Esophagus muscularis mucosa (tissue), 4 donors: ENCODE measurements around the gene MAN1A1. TPM values are rescaled to one million over a fixed set of nuclear protein-coding genes. Genes with fewer than 3 reads are reported as not detected.

Experiments used
- DNase-seq: peaks from one replicate; pipeline ENCODE4 v3.0.0-alpha.2; 2017; ENCODE audit errors: extremely low spot score
- H3K27ac ChIP-seq, 4 donors: fragments of 200-600 bp; sonication (generic); replicated peaks in 1 of 4; 1 replicate in 3 of 4; 2 replicates in 1 of 4; pipeline ENCODE4 v1.5.1; 2016 to 2019; ENCODE audit warnings: mild to moderate bottlenecking in 1 of 4
- H3K27me3 ChIP-seq, 4 donors: fragments of 200-600 bp; sonication (generic); one replicate each; pipeline versions ENCODE4 v1.5.1 to v1.6.0; 2016 to 2019
- H3K36me3 ChIP-seq, 4 donors: fragments of 200-600 bp; sonication (generic); one replicate each; pipeline ENCODE4 v1.5.1; 2016 to 2019
- H3K4me1 ChIP-seq, 4 donors: fragments of 200-600 bp; sonication (generic); one replicate each; pipeline ENCODE4 v1.5.1; 2016 to 2019
- H3K4me3 ChIP-seq, 4 donors: fragments of 200-600 bp; sonication (generic); 1 replicate in 2 of 4; 2 replicates in 2 of 4; pipeline ENCODE4 v1.5.1; 2016 to 2019; ENCODE audit warnings: mild to moderate bottlenecking in 4 of 4, moderate library complexity in 1 of 4
- H3K9me3 ChIP-seq, 4 donors: fragments of 200-600 bp; sonication (generic); 1 replicate in 3 of 4; 2 replicates in 1 of 4; pipeline ENCODE4 v1.5.1; 2016 to 2019
- CTCF ChIP-seq, 3 experiments: fragments of 200-600 bp in 2 of 3; fragments of 450-650 bp in 1 of 3; sonication (generic) in 2 of 3; IDR thresholded peaks; one replicate each; pipeline ENCODE4 v1.5.1; 2017 to 2019; ENCODE audit warnings: antibody characterized with exemption in 3 of 3, mild to moderate bottlenecking in 2 of 3, moderate library complexity in 1 of 3
- EP300 ChIP-seq: sonication (generic); formaldehyde crosslinking; IDR thresholded peaks from one replicate; pipeline ENCODE4 v1.6.1; 2017; ENCODE audit warnings: antibody characterized with exemption
- POLR2A ChIP-seq: fragments of 450-650 bp; IDR thresholded peaks from one replicate; pipeline ENCODE4 v1.6.1; 2017; ENCODE audit warnings: antibody characterized with exemption, moderate library complexity, mild to moderate bottlenecking, low read depth
- POLR2AphosphoS5 ChIP-seq, 2 donors: sonication (generic); formaldehyde crosslinking; IDR thresholded peaks; one replicate each; pipeline ENCODE4 v1.6.1; 2017; ENCODE audit warnings: antibody characterized with exemption in 2 of 2
- WGBS: methylation state at CpG from one replicate; pipeline ENCODE4 v1.1.5; 2018; 5-methylcytosine and 5-hydroxymethylcytosine counted together
- intact Hi-C: fragments of 100-400 bp; cut with DNase I; formaldehyde crosslinking; loops from one replicate; pipeline ENCODE4 v1.15.1; 2023
- total RNA-seq, 4 donors: library from RNA; depleted of rRNA; stranded (reverse); fragments of >200 nt; gene quantifications; one replicate each; pipeline versions ENCODE4 v1.1.0 to v1.2.1, GENCODE V29; 2016

The MAN1A1 gene
- total RNA-seq, 4 donors from 2014 or later, result 79.4 to 125 (median 101) TPM

DNA sequence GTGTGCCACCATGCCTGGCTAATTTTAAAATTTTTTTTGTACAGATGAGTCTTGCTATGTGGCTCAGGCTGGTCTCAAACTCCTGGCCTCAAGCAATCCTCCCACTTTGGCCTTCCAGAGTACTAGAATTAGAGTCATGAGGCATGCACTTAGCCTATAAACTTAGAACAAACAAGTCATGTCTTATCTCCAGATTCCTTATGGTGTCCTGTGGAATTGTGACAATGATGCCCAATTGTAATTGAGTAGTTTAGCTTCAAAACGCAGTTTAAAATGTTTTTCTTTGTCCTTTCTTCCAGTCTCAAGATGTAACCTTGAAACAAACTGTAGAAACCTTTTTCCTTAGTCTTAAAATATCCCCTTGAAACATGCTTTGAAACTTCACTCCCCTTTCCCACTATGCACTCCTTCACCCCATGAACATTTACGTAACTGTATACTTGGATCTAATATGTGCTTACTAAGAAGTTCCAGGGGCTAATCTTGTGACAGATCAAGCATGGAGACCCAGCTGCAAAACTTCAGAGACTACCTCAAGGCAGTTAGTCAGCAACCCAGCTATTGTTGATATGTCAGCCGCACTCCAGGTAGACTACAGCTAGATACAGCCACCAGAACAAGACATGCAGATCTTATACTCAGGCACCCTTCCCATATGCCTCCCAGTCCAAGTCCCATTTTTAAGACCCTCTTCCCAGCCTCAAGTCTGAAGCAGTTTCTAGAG lies 46.2 kb downstream of the MAN1A1 start:
- H3K27me3 ChIP-seq, result no peaks in the 10 kb centered on the region
- TF ChIP-seq POLR2AphosphoS5 (IDR thresholded peaks at IDR 0.05) (no peak), EP300 (no peak), POLR2A (no peak), CTCF (IDR thresholded peaks at IDR 0.05) (no peak)
- DNase-seq, result no peak
- WGBS, result 78% methylated on average over 3 of the region's 3 CpGs
- H3K27ac ChIP-seq, result no peak overlapping the region
- H3K4me3 ChIP-seq, result no peak overlapping the region
- H3K36me3 ChIP-seq, result peaks cover 8 to 42% (median 22%) of the 10 kb centered on the region in 4 donors
- peaks cover 0 to 5% (median 4%) of the 10 kb centered on the region in 4 donors for H3K4me1 ChIP-seq
- no peaks in the 10 kb centered on the region for H3K9me3 ChIP-seq
- intact Hi-C loops, result no loop called here

DNA sequence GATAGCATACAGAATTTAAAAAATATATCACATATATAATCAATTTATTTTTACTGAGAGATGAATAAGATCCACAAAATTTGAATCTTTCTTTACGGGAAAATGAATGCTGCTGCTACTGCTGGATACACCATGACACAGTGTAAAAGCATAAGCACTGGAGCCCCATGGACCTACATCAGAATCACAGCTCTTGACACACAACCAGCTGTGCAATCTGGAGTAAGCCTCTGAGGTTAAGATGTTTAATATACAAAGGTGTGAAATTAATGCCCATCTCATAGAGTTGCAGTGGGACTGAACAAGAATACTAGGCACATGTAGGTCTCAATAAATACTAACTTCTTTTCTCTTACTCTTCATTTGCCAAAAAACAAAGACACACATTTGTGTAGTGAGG lies 48.1 kb downstream of the MAN1A1 start:
- TF ChIP-seq POLR2AphosphoS5 (IDR thresholded peaks at IDR 0.05) (no peak), CTCF (IDR thresholded peaks at IDR 0.05) (no peak), EP300 (no peak), POLR2A (no peak)
- no peak overlapping the region for H3K27ac ChIP-seq
- intact Hi-C loops, result no loop called here
- 95% methylated on average over 1 of the region's 1 CpG for WGBS
- H3K4me1 ChIP-seq, result peaks cover 5 to 9% (median 8%) of the 10 kb centered on the region in 4 donors
- no peak overlapping the region for H3K4me3 ChIP-seq
- H3K9me3 ChIP-seq, result no peaks in the 10 kb centered on the region
- H3K36me3 ChIP-seq, result peaks cover 7 to 40% (median 20%) of the 10 kb centered on the region in 4 donors
- DNase-seq, result no peak
- H3K27me3 ChIP-seq, result no peaks in the 10 kb centered on the region

- intact Hi-C loops, result no loop called here
These were observed 49.9 kb downstream of the MAN1A1 start for GRCh38 chr6:119299694-119300093.

DNA sequence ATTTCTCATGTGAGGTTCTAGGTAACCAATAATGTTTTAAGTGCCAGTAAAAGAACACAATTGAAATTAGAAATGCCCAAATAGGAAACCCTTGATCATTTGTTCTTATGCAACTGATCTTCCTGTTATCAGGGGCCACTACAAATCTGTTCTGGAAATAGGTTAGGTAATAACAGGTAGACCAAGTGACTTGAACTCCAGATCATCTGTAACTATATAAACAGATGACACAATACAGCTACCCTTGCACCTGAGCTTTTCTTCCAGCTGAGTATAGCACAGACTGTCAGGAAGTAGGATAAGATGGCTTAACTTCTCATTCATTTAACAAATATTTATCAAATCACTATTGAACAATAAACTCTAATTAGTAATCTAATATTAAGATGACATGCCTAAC lies 52.5 kb downstream of the MAN1A1 start:
- DNase-seq, result no peak
- intact Hi-C loops, result no loop called here
- Histone ChIP-seq H3K4me3 (no peak overlapping the region), H3K36me3 (peaks cover 0 to 17% (median 11%) of the 10 kb centered on the region in 4 donors), H3K4me1 (peaks cover 11 to 17% (median 13%) of the 10 kb centered on the region in 4 donors), H3K9me3 (no peaks in the 10 kb centered on the region), H3K27ac (no peak overlapping the region), H3K27me3 (no peaks in the 10 kb centered on the region)
- no peak for TF ChIP-seq POLR2AphosphoS5 (IDR thresholded peaks at IDR 0.05)
- TF ChIP-seq CTCF (IDR thresholded peaks at IDR 0.05), result no peak
- TF ChIP-seq POLR2A, result no peak
- no peak for TF ChIP-seq EP300

More at GRCh38 chr6:119299694-119300093, 49.9 kb downstream of the MAN1A1 start:
- no peaks in the 10 kb centered on the region for H3K9me3 ChIP-seq
- H3K27me3 ChIP-seq, result no peaks in the 10 kb centered on the region
- no peak overlapping the region for H3K4me3 ChIP-seq
- H3K4me1 ChIP-seq, result peaks cover 13 to 19% (median 15%) of the 10 kb centered on the region in 4 donors
- H3K36me3 ChIP-seq, result peaks cover 0 to 27% (median 11%) of the 10 kb centered on the region in 4 donors
- TF ChIP-seq POLR2AphosphoS5 (IDR thresholded peaks at IDR 0.05) (no peak), EP300 (no peak), POLR2A (no peak), CTCF (IDR thresholded peaks at IDR 0.05) (no peak)
- WGBS, result 100% methylated on average over 2 of the region's 2 CpGs
- DNase-seq, result no peak
- no peak overlapping the region for H3K27ac ChIP-seq
